Activated CD8-positive, alpha-beta T cell treated with anti-CD3 and anti-CD28 coated beads for 36 hours (primary cell): ENCODE results near the gene ALKBH1. TPM values are rescaled to one million over a fixed set of nuclear protein-coding genes. Genes with fewer than 3 reads are reported as not detected.
"Not testable (repeated sequence)": the region's sequence is repeated elsewhere in the genome, so short reads cannot be mapped to it uniquely, and the experiment has no call there.

Experiments used
- ATAC-seq: fragments of 200-7000 bp; cut with Tn5 transposase; one replicate; pipeline ENCODE4 v1.10.0; 2021; ENCODE audit warnings: mild to moderate bottlenecking, moderate library complexity
- CTCF ChIA-PET: fragments of 350-600 bp; sonication (Branson Sonifier 250); formaldehyde crosslinking; loops from one replicate; lab custom pipeline; 2021; ENCODE audit warnings: antibody characterized with exemption; lab: Charles Lee
- POLR2A ChIA-PET: fragments of 350-600 bp; sonication (Branson Sonifier 250); formaldehyde crosslinking; loops from one replicate; lab custom pipeline; 2021; ENCODE audit warnings: antibody characterized with exemption; lab: Charles Lee
- DNase-seq: peaks from one replicate; pipeline ENCODE4 v3.0.0-alpha.2; 2020
- H3K27ac Mint-ChIP-seq: one replicate; pipeline ENCODE4 v1.8.0; 2021; ENCODE audit warnings: mild to moderate bottlenecking, mixed read lengths
- H3K27me3 Mint-ChIP-seq: one replicate; pipeline ENCODE4 v1.8.0; 2021; ENCODE audit warnings: mixed read lengths
- H3K36me3 Mint-ChIP-seq: one replicate; pipeline ENCODE4 v1.8.0; 2021; ENCODE audit warnings: low read depth, mixed read lengths
- H3K4me1 Mint-ChIP-seq: one replicate; pipeline ENCODE4 v1.8.0; 2021; ENCODE audit warnings: low read depth, mixed read lengths
- H3K4me3 Mint-ChIP-seq: one replicate; pipeline ENCODE4 v1.8.0; 2021; ENCODE audit warnings: mild to moderate bottlenecking, moderate library complexity, mixed read lengths
- H3K9me3 Mint-ChIP-seq: one replicate; pipeline ENCODE4 v1.8.0; 2021; ENCODE audit warnings: mixed read lengths
- intact Hi-C: fragments of 100-400 bp; cut with micrococcal nuclease; formaldehyde crosslinking; loops from one replicate; pipeline ENCODE4 v1.10.0; 2022
- total RNA-seq, 2 experiments: library from RNA; stranded (reverse); gene quantifications; one replicate each; pipeline ENCODE4 v1.2.3, GENCODE V29; 2021
- TF ChIP-seq, protein P1 (sequence below): fragments of 200-600 bp; IDR thresholded peaks from one replicate; pipeline ENCODE4 v1.8.0; 2022; ENCODE audit warnings: antibody characterized with exemption, mild to moderate bottlenecking

Gene ALKBH1
- total RNA-seq, 2 experiments from 2014 or later = 16.3 to 18.0 TPM

DNA sequence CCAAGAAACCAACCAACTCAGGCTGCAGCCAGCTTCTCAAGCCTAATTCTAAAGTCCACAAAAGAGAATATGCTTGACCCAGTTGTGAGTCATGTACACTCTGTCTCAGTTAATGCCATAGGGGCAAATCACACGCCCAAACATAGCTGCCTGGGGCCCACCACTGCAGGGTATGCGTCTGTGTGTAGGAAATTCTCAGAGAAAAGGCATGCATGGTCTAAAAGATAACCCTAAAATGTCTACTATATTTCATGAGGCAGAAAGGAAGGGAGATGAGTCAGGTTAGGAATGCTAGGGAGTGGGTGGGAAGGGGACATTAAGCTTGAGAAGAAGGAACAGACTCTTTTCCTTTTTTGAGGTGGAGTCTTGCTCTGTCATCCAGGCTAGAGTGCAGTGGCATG lies 69.1 kb downstream of the ALKBH1 start:
- Mint-ChIP-seq H3K36me3 (no peaks in the 10 kb centered on the region), H3K4me1 (peaks cover 17% of the 10 kb centered on the region), H3K4me3 (no peak overlapping the region), H3K27ac (no peak overlapping the region), H3K27me3 (no peaks in the 10 kb centered on the region), H3K9me3 (peaks cover 5% of the 10 kb centered on the region)
- no peak for ATAC-seq
- DNase-seq = no peak
- TF ChIP-seq, protein P1, sequence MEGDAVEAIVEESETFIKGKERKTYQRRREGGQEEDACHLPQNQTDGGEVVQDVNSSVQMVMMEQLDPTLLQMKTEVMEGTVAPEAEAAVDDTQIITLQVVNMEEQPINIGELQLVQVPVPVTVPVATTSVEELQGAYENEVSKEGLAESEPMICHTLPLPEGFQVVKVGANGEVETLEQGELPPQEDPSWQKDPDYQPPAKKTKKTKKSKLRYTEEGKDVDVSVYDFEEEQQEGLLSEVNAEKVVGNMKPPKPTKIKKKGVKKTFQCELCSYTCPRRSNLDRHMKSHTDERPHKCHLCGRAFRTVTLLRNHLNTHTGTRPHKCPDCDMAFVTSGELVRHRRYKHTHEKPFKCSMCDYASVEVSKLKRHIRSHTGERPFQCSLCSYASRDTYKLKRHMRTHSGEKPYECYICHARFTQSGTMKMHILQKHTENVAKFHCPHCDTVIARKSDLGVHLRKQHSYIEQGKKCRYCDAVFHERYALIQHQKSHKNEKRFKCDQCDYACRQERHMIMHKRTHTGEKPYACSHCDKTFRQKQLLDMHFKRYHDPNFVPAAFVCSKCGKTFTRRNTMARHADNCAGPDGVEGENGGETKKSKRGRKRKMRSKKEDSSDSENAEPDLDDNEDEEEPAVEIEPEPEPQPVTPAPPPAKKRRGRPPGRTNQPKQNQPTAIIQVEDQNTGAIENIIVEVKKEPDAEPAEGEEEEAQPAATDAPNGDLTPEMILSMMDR = no peak
- intact Hi-C loops = no loop called here
- ChIA-PET POLR2A (interaction anchor here (0.9 kb wide), 1 partner anchor 8 kb away, joined by 3 read pairs; no protein-coding TSS in a partner anchor), CTCF (interaction anchor here (1.5 kb wide), 1 partner anchor 16 kb away, joined by 4 read pairs; no protein-coding TSS in a partner anchor)

DNA sequence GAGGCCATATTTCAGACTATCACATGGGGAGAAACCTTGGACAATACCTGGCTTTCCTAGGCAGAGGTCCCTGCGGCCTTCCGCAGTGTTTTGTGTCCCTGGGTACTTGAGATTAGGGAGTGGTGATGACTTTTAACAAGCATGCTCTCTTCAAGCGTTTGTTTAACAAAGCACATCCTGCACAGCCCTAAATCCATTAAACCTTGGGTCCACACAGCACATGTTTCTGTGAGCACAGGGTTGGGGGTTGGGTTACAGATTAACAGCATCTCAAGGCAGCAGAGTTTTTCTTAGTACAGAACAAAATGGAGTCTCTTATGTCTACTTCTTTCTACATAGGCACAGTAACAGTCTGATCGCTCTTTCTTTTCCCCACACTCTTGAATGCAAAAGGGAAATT lies 72.0 kb downstream of the ALKBH1 start:
- H3K4me3 Mint-ChIP-seq, intact Hi-C loops, H3K36me3 Mint-ChIP-seq, POLR2A ChIA-PET, H3K9me3 Mint-ChIP-seq, H3K27me3 Mint-ChIP-seq, CTCF ChIA-PET, H3K4me1 Mint-ChIP-seq, H3K27ac Mint-ChIP-seq, DNase-seq, ATAC-seq: not testable (repeated sequence)

DNA sequence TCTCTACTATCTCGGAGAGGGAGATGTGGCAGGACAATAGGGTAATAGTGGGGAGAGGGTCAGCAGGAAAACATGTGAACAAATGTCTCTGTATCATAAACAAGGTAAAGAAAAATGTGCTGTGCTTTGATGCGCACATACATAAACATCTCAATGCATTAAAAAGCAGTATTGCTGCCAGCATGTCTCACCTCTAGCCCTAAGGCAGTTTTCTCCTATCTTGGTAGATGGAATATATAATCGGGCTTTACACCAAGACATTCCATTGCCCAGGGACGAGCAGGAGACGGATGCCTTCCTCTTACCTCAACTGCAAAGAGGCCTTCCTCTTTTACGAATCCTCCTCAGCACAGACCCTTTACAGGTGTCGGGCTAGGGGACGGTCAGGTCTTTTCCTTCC lies 72.4 kb downstream of the ALKBH1 start:
- H3K4me3 Mint-ChIP-seq, ATAC-seq, H3K9me3 Mint-ChIP-seq, H3K36me3 Mint-ChIP-seq, POLR2A ChIA-PET, DNase-seq, H3K27me3 Mint-ChIP-seq, H3K27ac Mint-ChIP-seq, intact Hi-C loops, H3K4me1 Mint-ChIP-seq: not testable (repeated sequence)
- CTCF ChIA-PET = interaction anchor here (1.2 kb wide), 1 partner anchor 9 kb away, joined by 3 read pairs; no protein-coding TSS in a partner anchor

DNA sequence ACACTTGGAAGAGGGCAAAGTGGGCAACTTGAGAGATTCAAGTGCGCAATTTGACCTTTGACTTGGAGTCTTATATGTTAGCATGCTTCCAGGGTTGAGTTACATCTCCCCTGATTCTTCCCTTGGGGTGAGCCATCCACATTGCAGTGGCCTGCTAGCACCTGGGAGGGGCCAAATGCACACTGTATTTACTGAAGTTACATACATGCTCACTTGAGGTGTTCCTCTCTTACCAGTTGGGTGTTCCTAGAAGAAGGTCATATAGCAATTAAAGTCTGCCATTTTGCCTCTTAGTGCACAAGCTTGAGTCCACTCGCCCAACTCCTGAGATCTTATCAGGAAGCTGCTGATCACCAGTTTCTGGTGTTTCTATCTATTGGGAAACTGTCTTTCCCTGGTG lies 77.7 kb downstream of the ALKBH1 start:
- H3K36me3 Mint-ChIP-seq = no peaks in the 10 kb centered on the region
- ChIA-PET CTCF (no interaction called here), POLR2A (no interaction called here)
- H3K27ac Mint-ChIP-seq = no peak overlapping the region
- H3K4me3 Mint-ChIP-seq = no peak overlapping the region
- TF ChIP-seq, protein P1 = no peak
- ATAC-seq = no peak
- peaks cover 2% of the 10 kb centered on the region for H3K9me3 Mint-ChIP-seq
- H3K4me1 Mint-ChIP-seq = peaks cover 3% of the 10 kb centered on the region
- no peak for DNase-seq
- H3K27me3 Mint-ChIP-seq = no peaks in the 10 kb centered on the region
- intact Hi-C loops = no loop called here

DNA sequence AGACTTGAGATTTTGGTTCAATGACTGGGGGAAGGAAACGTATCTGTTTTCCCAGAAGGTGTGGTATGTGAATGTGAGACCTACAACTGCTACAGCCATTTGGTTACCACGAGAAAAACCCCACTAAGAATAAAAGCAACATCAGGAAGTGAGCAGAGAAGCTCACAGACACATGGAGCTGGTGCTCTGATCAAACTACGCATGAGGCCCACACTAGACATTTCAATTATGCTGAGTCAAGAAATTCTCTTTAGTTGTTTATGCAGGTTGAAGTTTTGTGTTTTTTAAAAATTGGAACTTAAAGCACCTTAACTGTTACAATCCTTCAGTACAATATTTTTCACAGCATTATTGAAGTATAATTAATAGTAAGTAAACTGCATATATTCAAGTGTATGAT lies 82.5 kb downstream of the ALKBH1 start:
- Mint-ChIP-seq H3K27ac (no peak overlapping the region), H3K4me1 (peaks cover 4% of the 10 kb centered on the region), H3K36me3 (no peaks in the 10 kb centered on the region), H3K9me3 (no peaks in the 10 kb centered on the region), H3K4me3 (no peak overlapping the region), H3K27me3 (no peaks in the 10 kb centered on the region)
- DNase-seq = no peak
- ChIA-PET POLR2A (no interaction called here), CTCF (no interaction called here)
- intact Hi-C loops = no loop called here
- no peak for ATAC-seq
- TF ChIP-seq, protein P1 = no peak

DNA sequence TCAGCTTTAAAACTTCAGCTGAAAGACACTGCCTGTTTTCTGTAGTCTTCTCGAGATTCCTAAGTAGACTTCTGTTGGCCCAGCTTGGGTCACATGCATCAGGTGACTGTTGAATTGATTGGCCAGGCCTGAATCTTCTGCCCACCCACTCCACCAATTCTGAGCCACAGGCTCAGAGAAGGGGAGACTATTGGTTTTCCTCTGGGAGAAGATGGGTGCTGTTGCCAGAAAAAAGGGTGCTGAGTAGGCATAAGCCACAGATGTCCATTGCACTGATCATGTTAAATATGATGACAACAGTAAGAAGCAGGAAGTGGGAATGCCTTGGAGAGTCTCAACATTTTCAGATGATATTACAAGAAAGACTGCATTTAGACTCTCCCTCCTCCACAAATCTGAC lies 84.6 kb downstream of the ALKBH1 start:
- Mint-ChIP-seq H3K4me1 (peaks cover 4% of the 10 kb centered on the region), H3K9me3 (no peaks in the 10 kb centered on the region), H3K27me3 (no peaks in the 10 kb centered on the region), H3K36me3 (no peaks in the 10 kb centered on the region), H3K27ac (no peak overlapping the region), H3K4me3 (no peak overlapping the region)
- ATAC-seq (no peak), DNase-seq (no peak)
- intact Hi-C loops = no loop called here
- ChIA-PET POLR2A (interaction anchor here (2.1 kb wide), 1 partner anchor 16 kb away, joined by 7 read pairs; no protein-coding TSS in a partner anchor), CTCF (interaction anchor here (0.7 kb wide), 1 partner anchor 83 kb away, joined by 3 read pairs; no protein-coding TSS in a partner anchor)
- TF ChIP-seq, protein P1 = no peak

Other genes with a start within 250 kb of the ALKBH1 start
- gene AHSA1, start 249.9 kb downstream of the ALKBH1 start, total RNA-seq = 100 to 1,000 TPM; 325 to 339 TPM
- under 1 TPM; 0.74 to 0.94 TPM for gene ISM2, start 209.2 kb downstream of the ALKBH1 start, total RNA-seq
- 10 to 100 TPM; 23.7 to 30.2 TPM for gene SPTLC2, start 91.4 kb downstream of the ALKBH1 start, total RNA-seq
- 100 to 1,000 TPM; 141 to 148 TPM for gene SLIRP, start 80 bp upstream of the ALKBH1 start, total RNA-seq
- gene SNW1, start 53.1 kb upstream of the ALKBH1 start, total RNA-seq = 100 to 1,000 TPM in 1 of 2 experiments, 10 to 100 TPM in 1; 95.2 to 121 TPM
- gene ADCK1, start 92.1 kb upstream of the ALKBH1 start, total RNA-seq = 1 to 10 TPM; 5.2 to 5.6 TPM